Measurements from ENCODE around the gene AUTS2.

Gene AUTS2

GRCh38 chr7:70696201-70696754 lies 1098.0 kb downstream of the AUTS2 start:
- no peak for DNase-seq

- DNase-seq, result peak; percentile 14
These were observed 1100.1 kb downstream of the AUTS2 start for GRCh38 chr7:70698219-70698832.

DNA sequence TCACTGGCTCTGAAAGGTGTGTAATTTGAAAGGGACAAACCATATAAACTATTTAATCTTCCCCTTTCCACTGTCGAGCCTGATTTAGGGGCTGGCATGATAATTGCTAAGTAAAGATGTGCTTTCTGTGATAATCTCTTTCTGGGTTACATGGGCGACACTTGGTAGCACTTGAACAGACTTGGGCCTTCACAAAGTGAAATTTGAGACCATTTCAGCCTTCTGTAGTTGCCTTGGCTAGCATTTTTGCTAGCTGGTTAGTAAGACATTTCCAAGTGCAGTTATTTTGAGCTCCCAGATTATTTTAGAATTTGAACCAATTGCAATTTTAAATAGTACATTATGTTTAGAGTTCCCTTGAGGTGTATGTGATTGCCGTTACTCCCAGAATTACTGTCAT lies 1101.0 kb downstream of the AUTS2 start:
- DNase-seq, result no peak

GRCh38 chr7:70700055-70700940 lies 1102.0 kb downstream of the AUTS2 start:
- DNase-seq, result no peak

DNA sequence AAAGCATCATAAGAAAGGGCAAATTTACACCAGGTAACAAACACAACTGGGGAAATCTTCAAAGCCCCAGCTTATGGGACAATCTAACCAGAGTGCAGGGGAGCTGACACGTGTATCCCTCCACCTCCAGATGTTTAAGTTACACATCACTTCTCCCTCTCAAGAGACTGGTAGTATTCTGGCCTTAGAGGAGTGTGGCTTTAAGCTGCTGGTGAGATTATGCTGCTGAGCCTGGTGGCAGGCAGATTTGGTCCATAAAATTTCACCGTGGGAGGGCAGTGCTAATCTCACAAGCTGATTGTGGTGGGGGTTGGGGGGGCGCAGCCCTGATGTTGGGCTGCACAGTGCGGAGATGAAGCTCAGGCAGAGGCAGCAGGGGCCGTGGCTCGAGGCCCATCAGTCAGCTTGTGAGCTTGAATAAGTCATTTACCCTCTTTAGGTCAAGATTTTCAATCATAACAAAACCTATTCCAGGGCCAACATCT lies 1102.7 kb downstream of the AUTS2 start:
- no peak for DNase-seq

DNA sequence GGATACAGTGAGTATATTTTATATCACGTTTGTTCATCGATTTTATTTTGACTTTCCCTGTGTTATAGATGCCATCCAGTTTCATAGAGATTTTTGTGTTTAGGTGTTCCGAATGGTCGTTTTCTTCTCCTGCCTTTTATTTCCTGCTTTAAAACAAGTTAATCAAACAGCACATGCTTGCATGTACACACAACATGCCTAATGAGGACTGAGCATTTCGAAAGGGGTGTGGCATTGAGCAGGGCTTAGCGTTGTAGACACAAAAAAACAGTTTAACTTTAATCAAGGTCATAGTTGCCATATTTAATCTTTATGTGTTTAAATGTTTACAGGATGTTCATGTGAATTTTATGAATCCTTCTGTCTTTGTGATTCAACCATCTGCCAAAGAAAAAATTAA lies 1103.2 kb downstream of the AUTS2 start:
- DNase-seq, result no peak

- DNase-seq, result no peak
These were observed 1103.7 kb downstream of the AUTS2 start for GRCh38 chr7:70701991-70702390.

DNA sequence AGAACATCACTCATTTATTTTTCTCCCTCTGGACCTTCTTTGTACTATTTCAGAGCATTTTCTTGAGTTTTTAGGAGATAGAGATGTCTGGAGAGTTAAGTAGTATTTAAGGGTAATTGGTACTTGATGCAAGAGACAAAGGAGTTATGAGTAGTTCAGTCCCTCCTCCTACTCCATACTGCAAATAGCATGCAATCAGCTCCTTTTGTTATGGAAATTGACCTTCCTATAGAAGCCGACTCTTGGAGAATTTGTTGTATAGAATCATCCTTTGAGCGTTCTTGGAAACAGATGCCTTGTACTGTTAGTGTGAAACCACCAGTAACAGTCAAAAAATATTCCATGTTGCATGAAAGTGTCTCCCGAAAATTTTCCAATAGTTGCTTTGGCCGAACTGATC lies 1105.5 kb downstream of the AUTS2 start:
- no peak for DNase-seq

- DNase-seq, result no peak
These were observed 1106.6 kb downstream of the AUTS2 start for GRCh38 chr7:70704831-70705346.

DNA sequence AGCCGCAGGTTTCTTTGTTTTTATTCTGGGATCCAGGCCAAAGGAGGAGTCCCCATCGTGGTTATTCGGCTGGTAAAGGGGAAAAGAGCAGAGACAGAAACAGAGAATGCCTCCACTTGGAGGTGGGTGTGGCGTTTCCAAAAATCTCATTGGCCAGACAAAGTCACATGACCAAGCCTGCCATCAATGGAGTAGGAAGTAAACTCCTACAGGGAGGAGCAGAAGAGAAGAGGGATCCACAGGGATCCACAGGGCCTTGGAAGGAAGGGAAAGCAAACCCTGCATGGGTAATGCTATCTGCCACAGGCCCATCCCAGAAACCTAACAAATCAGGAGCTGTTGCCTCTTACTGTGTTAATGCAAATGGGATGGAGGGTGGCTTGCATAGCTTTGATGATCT lies 1107.9 kb downstream of the AUTS2 start:
- no peak for DNase-seq

DNA sequence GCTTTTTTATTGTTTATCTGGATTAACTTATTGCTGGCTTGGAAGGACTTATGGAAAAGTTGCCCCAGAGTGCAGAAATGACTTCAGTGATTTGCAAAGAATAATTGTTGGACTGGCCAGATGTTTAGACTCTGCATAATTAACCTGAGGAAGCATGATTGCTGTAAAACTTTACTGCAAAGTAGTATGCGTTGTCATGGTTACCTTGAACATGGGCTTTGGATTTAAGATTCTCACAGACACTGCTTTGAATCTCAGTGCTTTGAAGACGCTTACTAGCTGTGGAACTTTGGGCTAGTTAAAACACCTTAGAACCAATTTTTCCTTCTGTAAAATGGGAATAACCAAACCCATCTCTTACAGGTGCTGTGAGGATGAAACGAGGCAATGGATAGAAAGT lies 1108.4 kb downstream of the AUTS2 start:
- no peak for DNase-seq

- DNase-seq, result no peak
These were observed 1109.6 kb downstream of the AUTS2 start for GRCh38 chr7:70707823-70708243.

- DNase-seq, result no peak
These were observed 1111.8 kb downstream of the AUTS2 start for GRCh38 chr7:70710011-70710480.

DNA sequence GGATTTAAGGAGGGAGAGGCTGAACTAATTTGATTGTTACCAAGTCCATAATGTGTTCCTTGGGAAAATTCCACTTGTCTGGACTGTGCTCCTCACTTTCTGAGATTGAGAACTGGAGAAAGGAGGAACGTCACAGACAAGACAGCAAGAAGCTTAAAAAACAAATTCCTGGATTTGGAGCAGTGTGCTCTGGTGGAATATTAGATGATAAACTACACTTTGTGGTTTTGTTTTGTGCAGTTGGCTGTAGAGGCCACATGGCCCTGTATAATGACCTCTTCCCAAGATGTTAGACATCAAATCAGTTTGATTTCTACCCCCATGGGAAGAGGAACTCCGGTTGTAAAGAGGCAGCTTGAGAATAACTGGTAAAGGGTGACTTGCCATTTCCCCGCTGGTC lies 1112.4 kb downstream of the AUTS2 start:
- no peak for DNase-seq

GRCh38 chr7:70711452-70711851 lies 1113.2 kb downstream of the AUTS2 start:
- DNase-seq, result no peak

DNA sequence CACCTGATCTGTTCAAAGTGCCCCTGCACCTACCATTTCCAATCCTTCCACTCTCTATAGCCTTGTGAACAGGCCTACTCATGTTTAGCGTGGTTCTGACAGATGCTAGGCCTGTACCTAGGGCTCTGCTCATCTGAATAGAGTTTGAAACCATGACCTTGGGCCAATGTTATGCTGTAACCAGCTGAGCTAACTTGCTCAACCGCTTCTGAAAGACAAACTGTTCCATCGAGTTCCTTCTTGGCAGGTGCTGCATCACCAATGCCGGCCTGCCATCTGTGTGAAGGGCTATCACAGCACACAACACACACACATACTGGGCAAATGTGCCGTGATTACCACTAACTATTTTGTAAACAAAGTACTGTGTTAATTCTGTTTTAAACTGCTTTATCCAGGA lies 1114.7 kb downstream of the AUTS2 start:
- DNase-seq, result no peak

DNA sequence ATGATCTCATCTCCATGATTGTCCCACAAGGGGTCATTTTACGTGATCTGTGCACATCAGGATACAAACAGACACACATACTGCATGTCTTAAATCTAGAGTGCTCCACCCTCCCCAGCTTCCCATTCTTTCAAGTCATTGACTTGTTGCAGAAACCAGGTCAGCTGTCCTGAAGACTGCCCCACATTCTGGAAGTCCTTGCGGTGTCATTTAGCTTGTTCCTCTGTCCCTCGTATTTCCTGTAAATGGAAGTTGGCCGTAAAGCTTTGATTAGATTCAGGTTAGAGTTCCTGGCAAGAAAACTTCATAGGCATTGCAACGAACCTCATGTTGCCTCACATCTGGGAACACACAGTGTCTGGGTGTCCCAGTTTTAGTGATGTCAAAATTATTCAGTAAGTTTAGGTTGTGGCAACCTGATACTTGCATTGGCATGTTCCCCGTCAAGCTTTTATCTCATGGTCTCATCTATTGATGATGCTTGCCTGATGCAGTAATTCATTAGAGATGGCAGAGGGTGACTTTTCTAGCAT lies 1116.3 kb downstream of the AUTS2 start:
- no peak for DNase-seq

DNA sequence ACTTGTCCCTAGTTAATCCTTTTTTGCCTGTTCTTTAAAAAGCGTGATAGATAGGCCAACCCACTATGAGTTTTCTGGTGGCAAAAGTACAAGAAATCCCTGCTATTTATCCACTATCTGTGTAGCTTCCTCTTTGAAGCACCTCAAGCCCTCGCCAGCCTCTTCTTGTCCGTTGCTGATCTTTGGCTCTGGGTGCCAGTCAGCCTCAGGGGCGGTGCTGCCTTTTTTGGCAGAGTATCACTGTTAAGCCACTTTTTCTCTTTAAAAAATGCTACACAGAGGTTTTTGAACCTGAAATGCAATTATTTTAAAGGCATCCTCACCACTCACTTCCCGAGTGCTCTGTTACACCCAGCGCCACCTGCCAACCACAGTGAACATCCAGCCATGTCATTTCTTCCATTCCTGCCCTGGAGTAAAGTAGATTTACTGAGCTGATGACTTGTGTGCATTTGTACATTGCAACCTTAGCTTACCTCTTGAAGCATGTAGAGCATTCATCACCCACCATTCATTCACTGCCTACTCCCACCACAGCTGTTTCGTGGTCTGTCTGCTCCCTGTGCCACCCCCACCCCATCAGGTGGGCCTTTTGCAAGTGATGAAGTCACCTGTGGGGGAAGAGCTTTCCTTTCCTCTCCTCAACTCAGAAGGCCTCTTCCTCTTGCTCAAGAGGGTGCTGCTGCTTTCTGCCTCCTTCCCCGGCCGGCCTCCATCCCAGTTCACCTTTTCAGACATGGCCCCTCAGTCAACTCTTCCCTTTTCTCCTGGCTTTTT lies 1119.5 kb downstream of the AUTS2 start:
- no peak for DNase-seq

DNA sequence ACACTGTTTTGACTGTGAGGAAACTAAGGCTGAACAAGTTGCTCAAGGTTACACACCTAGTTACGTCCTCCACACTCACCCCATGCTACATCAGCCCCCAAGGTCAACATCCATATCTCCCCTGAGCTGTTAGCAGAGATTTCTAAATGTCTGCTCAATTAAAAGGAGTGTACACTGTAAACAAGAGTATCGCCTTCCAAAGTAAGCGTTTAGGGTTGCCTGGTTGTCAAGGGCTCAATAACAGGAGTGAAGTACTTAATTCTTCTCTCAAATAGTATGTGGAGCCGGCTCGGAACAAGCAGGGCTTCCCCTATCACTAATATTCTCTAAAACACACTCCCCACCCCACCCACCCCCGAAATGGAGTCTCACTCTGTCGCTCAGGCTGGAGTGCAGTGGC lies 1120.8 kb downstream of the AUTS2 start:
- DNase-seq, result no peak

- no peak for DNase-seq
These were observed 1122.1 kb downstream of the AUTS2 start for GRCh38 chr7:70720191-70720873.

- DNase-seq, result no peak
These were observed 1123.2 kb downstream of the AUTS2 start for GRCh38 chr7:70721500-70721899.

DNA sequence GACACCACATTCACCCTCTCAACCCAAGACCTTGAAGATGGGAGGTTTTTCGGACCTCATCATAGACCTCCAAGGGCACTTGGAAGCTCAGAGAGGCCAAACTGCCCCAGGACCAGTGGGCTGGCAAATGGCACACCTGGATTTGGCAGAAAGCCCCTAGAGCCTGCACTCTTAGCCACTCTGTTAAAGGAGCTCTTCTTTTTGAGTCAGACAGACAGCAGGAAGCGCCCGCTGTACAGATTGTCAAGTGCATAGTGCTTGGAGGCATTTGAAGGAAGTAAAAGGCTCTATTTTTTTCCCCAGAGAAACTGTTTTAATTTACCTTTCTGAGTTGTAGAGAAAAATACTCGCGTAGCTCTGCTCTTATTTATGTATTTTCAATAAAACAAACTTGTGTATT lies 1125.1 kb downstream of the AUTS2 start:
- DNase-seq, result no peak

All from stimulated activated CD4-positive, alpha-beta T cell treated with anti-CD3 and anti-CD28 coated beads, Interleukin-4, amount 100 ng/mL, for 24 hours (primary cell).